ENCODE results near the gene LRRTM4.
"Not testable (repeated sequence)": the region's sequence is repeated elsewhere in the genome, so short reads cannot be mapped to it uniquely, and the experiment has no call there.

Gene LRRTM4

GRCh38 chr2:77155511-77155910 lies 366.7 kb downstream of the LRRTM4 start:
- DNase-seq: no peak

GRCh38 chr2:77149565-77149964 lies 372.6 kb downstream of the LRRTM4 start:
- DNase-seq: no peak

GRCh38 chr2:77147153-77147552 lies 375.0 kb downstream of the LRRTM4 start:
- DNase-seq: no peak

GRCh38 chr2:77144772-77145171 lies 377.4 kb downstream of the LRRTM4 start:
- DNase-seq: no peak

- DNase-seq: no peak
These were observed 380.0 kb downstream of the LRRTM4 start for GRCh38 chr2:77142141-77142540.

- not testable (repeated sequence) for DNase-seq
These were observed 393.7 kb downstream of the LRRTM4 start for GRCh38 chr2:77128479-77128878.

- no peak for DNase-seq
These were observed 394.8 kb downstream of the LRRTM4 start for GRCh38 chr2:77127345-77127744.

- DNase-seq: no peak
These were observed 400.7 kb downstream of the LRRTM4 start for GRCh38 chr2:77121518-77121917.

GRCh38 chr2:77119333-77119732 lies 402.8 kb downstream of the LRRTM4 start:
- no peak for DNase-seq

GRCh38 chr2:77108915-77109314 lies 413.3 kb downstream of the LRRTM4 start:
- DNase-seq: no peak

- no peak for DNase-seq
These were observed 417.2 kb downstream of the LRRTM4 start for GRCh38 chr2:77105008-77105407.

- no peak for DNase-seq
These were observed 417.6 kb downstream of the LRRTM4 start for GRCh38 chr2:77104554-77104953.

- no peak for DNase-seq
These were observed 419.2 kb downstream of the LRRTM4 start for GRCh38 chr2:77102927-77103326.

- no peak for DNase-seq
These were observed 420.3 kb downstream of the LRRTM4 start for GRCh38 chr2:77101796-77102452.

GRCh38 chr2:77099961-77100360 lies 422.2 kb downstream of the LRRTM4 start:
- DNase-seq: no peak

- DNase-seq: not testable (repeated sequence)
These were observed 426.7 kb downstream of the LRRTM4 start for GRCh38 chr2:77095525-77095924.

- no peak for DNase-seq
These were observed 427.1 kb downstream of the LRRTM4 start for GRCh38 chr2:77095096-77095495.

- not testable (repeated sequence) for DNase-seq
These were observed 433.8 kb downstream of the LRRTM4 start for GRCh38 chr2:77088424-77088823.

GRCh38 chr2:77087987-77088414 lies 434.2 kb downstream of the LRRTM4 start:
- DNase-seq: no peak

- no peak for DNase-seq
These were observed 435.7 kb downstream of the LRRTM4 start for GRCh38 chr2:77086478-77086877.

GRCh38 chr2:77086051-77086450 lies 436.1 kb downstream of the LRRTM4 start:
- DNase-seq: no peak

- DNase-seq: no peak
These were observed 436.6 kb downstream of the LRRTM4 start for GRCh38 chr2:77085561-77085960.

GRCh38 chr2:77081597-77081996 lies 440.6 kb downstream of the LRRTM4 start:
- no peak for DNase-seq

- no peak for DNase-seq
These were observed 457.9 kb downstream of the LRRTM4 start for GRCh38 chr2:77064324-77064723.

- no peak for DNase-seq
These were observed 467.2 kb downstream of the LRRTM4 start for GRCh38 chr2:77054938-77055337.

Data from activated effector memory CD4-positive, alpha-beta T cell treated with anti-CD3 and anti-CD28 coated beads, Interleukin-2, amount 50 U/mL, for 16 hours (primary cell).